ENCODE results near the gene RPL39. TPM values are rescaled to one million over a fixed set of nuclear protein-coding genes. Genes with fewer than 3 reads are reported as not detected.

Gene RPL39
- 1,700 and 1,787 TPM in 2 replicates for total RNA-seq (2022)
- Bru-seq, nascent RNA, result percentile 96 among the genes with signal in this experiment
- percentile 85 among the genes with signal in this experiment for BruChase-seq, experiment 1, labeled RNA remaining after a 2-hour chase
- percentile 91 among the genes with signal in this experiment for BruChase-seq, experiment 2, labeled RNA remaining after a 6-hour chase
- long read RNA-seq, transcript RPL39-201 (3 exons, 401 nt), result major isoform, 294 of 324 reads
- long read RNA-seq, partial matches to known transcripts, result 30 of 324 reads
- long read RNA-seq, other reads (novel, unspliced or antisense), result 0 of 324 reads

GRCh38 chrX:119791437-119792231, at the start of gene RPL39:
TSS of gene RPL39 (minus strand) at chrX:119791630. CDS start at chrX:119791576, 54 bp downstream.
- no peaks in the 10 kb centered on the region for H3K27me3 ChIP-seq (replicated peaks; ENCODE audit: control insufficient read depth, insufficient read depth, low read length)
- no peaks in the 10 kb centered on the region; the same call in 1 of the 2 replicates for H3K4me1 ChIP-seq
- H3K36me3 ChIP-seq (ENCODE audit: control insufficient read depth, insufficient read depth, low read length), result peaks cover 3% of the 10 kb centered on the region; the same call in 1 of the 2 replicates
- TSS peak; percentile 84 for BruUV-seq (replicated peaks)
- intact Hi-C loops (cut with micrococcal nuclease; ENCODE audit: unreplicated experiment), result loop anchor here (1.0 to 2.0 kb wide), 3 partner anchors 35 to 89 kb away; no protein-coding TSS in a partner anchor
- H3K4me3 ChIP-seq (ENCODE audit: low read depth, low read length), result peak within 1 kb of the TSS; percentile 91
- Mint-ChIP-seq H3K9me3 (ENCODE audit: unreplicated experiment) (no peaks in the 10 kb centered on the region), H3K27me3 (ENCODE audit: insufficient read depth, unreplicated experiment) (no peaks in the 10 kb centered on the region), H3K4me1 (ENCODE audit: low read depth, unreplicated experiment) (no peaks in the 10 kb centered on the region), H3K4me3 (ENCODE audit: unreplicated experiment) (peak within 1 kb of the TSS; percentile 81), H3K36me3 (ENCODE audit: insufficient read depth, unreplicated experiment) (peaks cover 54% of the 10 kb centered on the region), H3K27ac (ENCODE audit: unreplicated experiment) (peak within 1 kb of the TSS; percentile 93)
- H3K9me3 ChIP-seq, result no peaks in the 10 kb centered on the region
- CTCF ChIA-PET, result interaction anchor here (0.6 to 1.5 kb wide), 11 partner anchors 12 to 256 kb away, joined by 3 to 9 read pairs (median 3); partner anchors contain the start of genes SOWAHD and UPF3B
- POLR2A ChIA-PET, result interaction anchor here (0.5 to 2.2 kb wide), 12 partner anchors 12 to 1143 kb away, joined by 3 to 31 read pairs (median 6); partner anchors contain the start of genes NDUFA1, RNF113A, SLC25A5 and SOWAHD
- peak; percentile 84 to 87 for DNase-seq
- TF ChIP-seq, protein P1, sequence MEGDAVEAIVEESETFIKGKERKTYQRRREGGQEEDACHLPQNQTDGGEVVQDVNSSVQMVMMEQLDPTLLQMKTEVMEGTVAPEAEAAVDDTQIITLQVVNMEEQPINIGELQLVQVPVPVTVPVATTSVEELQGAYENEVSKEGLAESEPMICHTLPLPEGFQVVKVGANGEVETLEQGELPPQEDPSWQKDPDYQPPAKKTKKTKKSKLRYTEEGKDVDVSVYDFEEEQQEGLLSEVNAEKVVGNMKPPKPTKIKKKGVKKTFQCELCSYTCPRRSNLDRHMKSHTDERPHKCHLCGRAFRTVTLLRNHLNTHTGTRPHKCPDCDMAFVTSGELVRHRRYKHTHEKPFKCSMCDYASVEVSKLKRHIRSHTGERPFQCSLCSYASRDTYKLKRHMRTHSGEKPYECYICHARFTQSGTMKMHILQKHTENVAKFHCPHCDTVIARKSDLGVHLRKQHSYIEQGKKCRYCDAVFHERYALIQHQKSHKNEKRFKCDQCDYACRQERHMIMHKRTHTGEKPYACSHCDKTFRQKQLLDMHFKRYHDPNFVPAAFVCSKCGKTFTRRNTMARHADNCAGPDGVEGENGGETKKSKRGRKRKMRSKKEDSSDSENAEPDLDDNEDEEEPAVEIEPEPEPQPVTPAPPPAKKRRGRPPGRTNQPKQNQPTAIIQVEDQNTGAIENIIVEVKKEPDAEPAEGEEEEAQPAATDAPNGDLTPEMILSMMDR (IDR thresholded peaks at IDR 0.05; ENCODE audit: insufficient read depth in 1 of 2, low read depth in 1 of 2, low read length in 1 of 2, severe bottlenecking in 1 of 2, unreplicated experiment in 1 of 2), result no peak

- no peak overlapping the region for H3K4me3 Mint-ChIP-seq (ENCODE audit: unreplicated experiment)
- H3K27me3 Mint-ChIP-seq (ENCODE audit: insufficient read depth, unreplicated experiment), result no peaks in the 10 kb centered on the region
- POLR2A ChIA-PET, result no interaction called here
- H3K9me3 Mint-ChIP-seq (ENCODE audit: unreplicated experiment), result no peaks in the 10 kb centered on the region
- intact Hi-C loops (cut with micrococcal nuclease; ENCODE audit: unreplicated experiment), result no loop called here
- no peaks in the 10 kb centered on the region for H3K4me1 Mint-ChIP-seq (ENCODE audit: low read depth, unreplicated experiment)
- Histone ChIP-seq H3K27me3 (replicated peaks; ENCODE audit: control insufficient read depth, insufficient read depth, low read length) (no peaks in the 10 kb centered on the region), H3K9me3 (no peaks in the 10 kb centered on the region), H3K4me1 (no peaks in the 10 kb centered on the region), H3K36me3 (ENCODE audit: control insufficient read depth, insufficient read depth, low read length) (no peaks in the 10 kb centered on the region; the same call in 1 of the 2 replicates), H3K4me3 (ENCODE audit: low read depth, low read length) (no peak overlapping the region)
- peaks cover 48% of the 10 kb centered on the region for H3K36me3 Mint-ChIP-seq (ENCODE audit: insufficient read depth, unreplicated experiment)
- no TSS peak for BruUV-seq (replicated peaks)
- H3K27ac Mint-ChIP-seq (ENCODE audit: unreplicated experiment), result no peak overlapping the region
- TF ChIP-seq, protein P1 (IDR thresholded peaks at IDR 0.05; ENCODE audit: insufficient read depth in 1 of 2, low read depth in 1 of 2, low read length in 1 of 2, severe bottlenecking in 1 of 2, unreplicated experiment in 1 of 2), result no peak
- DNase-seq, result no peak
- CTCF ChIA-PET, result no interaction called here
Measured at GRCh38 chrX:119833905-119834304, 42.5 kb upstream of the RPL39 start.

- no peaks in the 10 kb centered on the region for H3K36me3 ChIP-seq (ENCODE audit: control insufficient read depth, insufficient read depth, low read length)
- no peaks in the 10 kb centered on the region for H3K4me1 ChIP-seq
- no peak for DNase-seq
- Mint-ChIP-seq H3K4me1 (ENCODE audit: low read depth, unreplicated experiment) (no peaks in the 10 kb centered on the region), H3K9me3 (ENCODE audit: unreplicated experiment) (no peaks in the 10 kb centered on the region), H3K36me3 (ENCODE audit: insufficient read depth, unreplicated experiment) (peaks cover 16% of the 10 kb centered on the region), H3K27ac (ENCODE audit: unreplicated experiment) (no peak overlapping the region), H3K4me3 (ENCODE audit: unreplicated experiment) (no peak overlapping the region), H3K27me3 (ENCODE audit: insufficient read depth, unreplicated experiment) (no peaks in the 10 kb centered on the region)
- POLR2A ChIA-PET, result interaction anchor here (0.6 to 0.7 kb wide), 2 partner anchors 23 to 25 kb away, joined by 3 to 6 read pairs; no protein-coding TSS in a partner anchor
- H3K27me3 ChIP-seq (replicated peaks; ENCODE audit: control insufficient read depth, insufficient read depth, low read length), result no peaks in the 10 kb centered on the region
- no peaks in the 10 kb centered on the region for H3K9me3 ChIP-seq
- no TSS peak for BruUV-seq (replicated peaks)
- TF ChIP-seq, protein P1 (IDR thresholded peaks at IDR 0.05; ENCODE audit: insufficient read depth in 1 of 2, low read depth in 1 of 2, low read length in 1 of 2, severe bottlenecking in 1 of 2, unreplicated experiment in 1 of 2), result no peak
- intact Hi-C loops (cut with micrococcal nuclease; ENCODE audit: unreplicated experiment), result no loop called here
- CTCF ChIA-PET, result no interaction called here
- no peak overlapping the region for H3K4me3 ChIP-seq (ENCODE audit: low read depth, low read length)
Measured at GRCh38 chrX:119828446-119828845, 37.0 kb upstream of the RPL39 start.
